WERI-Rb-1 (cell line): ENCODE results near the gene IL37.

Experiments used
- DNase-seq: peaks from one replicate; pipeline ENCODE4 v3.0.0-alpha.2; 2020
- H3K27ac ChIP-seq: fragments of 250-450 bp; sonication (Bioruptor Pico); 2 replicates; pipeline ENCODE4 v1.5.1; 2020; ENCODE audit warnings: mild to moderate bottlenecking, moderate library complexity
- H3K27me3 ChIP-seq: fragments of 250-450 bp; sonication (Bioruptor Pico); 2 replicates; pipeline ENCODE4 v1.5.1; 2021; ENCODE audit warnings: mild to moderate bottlenecking, low read depth, moderate library complexity; ENCODE audit not compliant: insufficient read depth, severe bottlenecking
- H3K36me3 ChIP-seq: fragments of 250-450 bp; sonication (Bioruptor Pico); 2 replicates; pipeline ENCODE4 v1.5.1; 2020; ENCODE audit warnings: mild to moderate bottlenecking, moderate library complexity
- H3K4me3 ChIP-seq: 2 replicates; pipeline ENCODE4 v1.5.1; 2011; ENCODE audit warnings: low read depth, mild to moderate bottlenecking, control low read depth, low read length
- H3K9me3 ChIP-seq: fragments of 250-450 bp; sonication (Bioruptor Pico); 2 replicates; pipeline ENCODE4 v1.5.1; 2021; ENCODE audit warnings: mild to moderate bottlenecking, moderate library complexity; ENCODE audit not compliant: severe bottlenecking
- TF ChIP-seq, protein P1 (sequence below): IDR thresholded peaks from 2 replicates; pipeline ENCODE4 v1.5.1; 2011; ENCODE audit warnings: low read depth, mild to moderate bottlenecking, control low read depth, inconsistent platforms, low read length

IL37 gene

DNA sequence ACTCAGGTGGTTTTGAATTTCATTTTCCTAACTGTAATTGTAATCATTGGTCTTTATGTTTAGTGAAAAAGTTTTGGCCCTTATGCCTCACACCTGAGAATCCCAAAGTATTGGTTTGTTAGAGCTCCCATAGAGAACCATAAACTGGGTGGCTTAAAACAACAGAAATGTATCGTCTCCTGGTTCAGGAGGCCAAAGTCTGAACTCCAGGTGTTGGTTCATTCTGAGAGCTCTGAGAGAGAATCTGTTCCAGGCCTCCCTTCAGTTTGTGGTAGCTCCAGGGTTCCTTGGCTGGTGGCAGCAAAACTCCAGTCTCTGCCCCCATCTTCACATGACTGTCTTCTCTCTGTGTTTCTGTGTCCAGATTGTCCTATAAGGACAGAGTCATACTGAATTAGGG lies 11.0 kb downstream of the IL37 start:
- no peaks in the 10 kb centered on the region for H3K27me3 ChIP-seq
- H3K9me3 ChIP-seq, result peaks cover 2% of the 10 kb centered on the region
- TF ChIP-seq, protein P1, sequence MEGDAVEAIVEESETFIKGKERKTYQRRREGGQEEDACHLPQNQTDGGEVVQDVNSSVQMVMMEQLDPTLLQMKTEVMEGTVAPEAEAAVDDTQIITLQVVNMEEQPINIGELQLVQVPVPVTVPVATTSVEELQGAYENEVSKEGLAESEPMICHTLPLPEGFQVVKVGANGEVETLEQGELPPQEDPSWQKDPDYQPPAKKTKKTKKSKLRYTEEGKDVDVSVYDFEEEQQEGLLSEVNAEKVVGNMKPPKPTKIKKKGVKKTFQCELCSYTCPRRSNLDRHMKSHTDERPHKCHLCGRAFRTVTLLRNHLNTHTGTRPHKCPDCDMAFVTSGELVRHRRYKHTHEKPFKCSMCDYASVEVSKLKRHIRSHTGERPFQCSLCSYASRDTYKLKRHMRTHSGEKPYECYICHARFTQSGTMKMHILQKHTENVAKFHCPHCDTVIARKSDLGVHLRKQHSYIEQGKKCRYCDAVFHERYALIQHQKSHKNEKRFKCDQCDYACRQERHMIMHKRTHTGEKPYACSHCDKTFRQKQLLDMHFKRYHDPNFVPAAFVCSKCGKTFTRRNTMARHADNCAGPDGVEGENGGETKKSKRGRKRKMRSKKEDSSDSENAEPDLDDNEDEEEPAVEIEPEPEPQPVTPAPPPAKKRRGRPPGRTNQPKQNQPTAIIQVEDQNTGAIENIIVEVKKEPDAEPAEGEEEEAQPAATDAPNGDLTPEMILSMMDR, result no peak
- no peak overlapping the region for H3K27ac ChIP-seq
- H3K4me3 ChIP-seq, result no peak overlapping the region
- DNase-seq, result no peak
- no peaks in the 10 kb centered on the region for H3K36me3 ChIP-seq

DNA sequence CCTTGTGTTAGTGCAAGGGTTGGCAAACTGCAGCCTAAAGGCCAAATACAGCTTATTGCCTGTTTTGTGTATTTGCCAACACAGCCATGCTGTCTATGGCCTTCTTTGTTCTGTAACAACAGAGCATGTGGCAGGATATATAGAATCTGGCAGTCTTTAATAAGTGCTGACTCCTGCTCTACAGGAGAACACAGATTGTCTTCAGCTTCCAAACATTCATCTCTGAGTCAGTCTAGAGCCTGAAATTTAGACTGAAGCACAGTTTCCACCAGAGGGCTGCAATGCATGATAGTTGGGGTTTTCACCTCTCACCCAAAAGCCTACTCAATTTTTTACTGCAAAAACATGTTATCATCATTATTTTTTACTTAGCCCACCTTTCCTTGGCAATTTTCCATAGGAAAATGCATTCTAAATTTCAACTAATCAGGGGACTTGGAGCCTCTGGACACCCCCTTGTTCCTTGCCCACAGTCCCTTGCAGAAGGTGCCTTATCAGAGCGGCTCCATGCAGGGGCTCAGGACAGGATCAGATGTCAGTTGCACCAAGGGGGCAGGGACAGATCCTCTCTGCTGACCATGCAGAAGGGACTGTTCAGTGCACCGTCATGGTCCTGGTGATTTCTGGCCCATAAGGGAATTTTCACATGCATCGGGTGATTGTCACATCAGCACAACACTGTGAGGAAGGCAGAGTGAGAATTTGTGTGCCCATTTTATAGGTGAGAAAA lies 12.4 kb downstream of the IL37 start:
- TF ChIP-seq, protein P1, result no peak
- Histone ChIP-seq H3K36me3 (no peaks in the 10 kb centered on the region), H3K27ac (no peak overlapping the region), H3K27me3 (no peaks in the 10 kb centered on the region), H3K9me3 (peaks cover 2% of the 10 kb centered on the region), H3K4me3 (no peak overlapping the region)
- no peak for DNase-seq

DNA sequence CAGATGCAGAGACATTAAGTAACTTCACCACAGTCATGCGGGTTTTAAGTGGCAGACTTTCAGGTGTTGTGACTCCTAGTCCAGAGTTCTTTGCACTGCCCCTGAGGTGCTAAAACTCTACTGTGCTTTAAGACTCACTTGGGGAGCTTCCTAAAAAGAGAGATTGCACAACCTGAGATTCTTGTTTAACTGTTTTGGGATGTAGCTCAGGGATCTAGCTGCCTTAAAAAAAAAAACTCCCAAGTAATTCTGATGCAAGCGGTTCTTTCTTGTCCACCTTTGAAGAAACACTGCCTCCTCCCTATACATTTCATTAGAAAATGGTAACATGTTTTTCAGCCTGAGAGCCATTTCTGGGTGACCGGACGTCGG lies 13.0 kb downstream of the IL37 start:
- no peak overlapping the region for H3K4me3 ChIP-seq
- peaks cover 2% of the 10 kb centered on the region for H3K9me3 ChIP-seq
- no peak for DNase-seq
- no peaks in the 10 kb centered on the region for H3K36me3 ChIP-seq
- TF ChIP-seq, protein P1, result no peak
- no peaks in the 10 kb centered on the region for H3K27me3 ChIP-seq
- H3K27ac ChIP-seq, result no peak overlapping the region

DNA sequence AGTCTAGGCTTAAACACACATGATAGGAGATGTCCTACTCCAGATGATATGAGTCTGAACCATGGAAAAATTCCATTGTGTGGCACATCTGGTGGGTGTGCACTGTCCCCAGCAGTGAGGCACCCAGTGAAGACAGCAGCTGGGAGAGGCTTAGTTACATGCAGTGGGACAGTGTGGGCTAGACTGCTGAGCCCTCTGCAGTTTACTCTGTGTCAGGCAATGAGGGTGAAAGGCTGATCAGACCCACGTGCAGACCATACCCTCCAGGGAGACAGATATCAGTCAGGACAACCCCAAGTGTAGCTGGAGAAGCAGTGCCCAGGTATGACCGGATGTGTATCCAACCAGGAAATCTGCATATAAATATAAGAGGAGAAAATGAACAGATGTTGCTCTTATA lies 13.4 kb downstream of the IL37 start:
- no peak overlapping the region for H3K27ac ChIP-seq
- H3K9me3 ChIP-seq, result peaks cover 2% of the 10 kb centered on the region
- no peak for DNase-seq
- no peaks in the 10 kb centered on the region for H3K27me3 ChIP-seq
- TF ChIP-seq, protein P1, result no peak
- no peaks in the 10 kb centered on the region for H3K36me3 ChIP-seq
- no peak overlapping the region for H3K4me3 ChIP-seq

DNA sequence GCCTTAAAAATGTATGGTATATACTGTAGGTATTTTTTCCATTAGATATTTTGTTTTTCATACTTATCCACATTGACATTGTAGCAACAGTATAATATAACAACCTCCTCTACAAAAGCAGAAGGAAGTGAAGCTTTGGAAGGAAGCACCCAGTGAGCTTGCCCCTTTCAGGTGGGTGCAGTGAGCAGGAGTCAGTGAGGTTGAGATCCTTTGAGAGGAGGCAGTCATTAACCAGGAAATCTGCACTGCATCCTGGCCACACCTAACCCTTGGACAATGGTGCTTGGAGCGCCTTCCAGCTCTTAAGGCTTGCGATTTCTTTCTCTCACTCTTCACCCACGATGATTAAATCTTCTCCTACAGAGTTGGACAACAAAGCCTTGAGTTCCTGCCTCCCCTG lies 13.9 kb downstream of the IL37 start:
- no peaks in the 10 kb centered on the region for H3K27me3 ChIP-seq
- no peak overlapping the region for H3K4me3 ChIP-seq
- DNase-seq, result no peak
- H3K36me3 ChIP-seq, result no peaks in the 10 kb centered on the region
- H3K27ac ChIP-seq, result no peak overlapping the region
- no peaks in the 10 kb centered on the region for H3K9me3 ChIP-seq
- TF ChIP-seq, protein P1, result no peak

DNA sequence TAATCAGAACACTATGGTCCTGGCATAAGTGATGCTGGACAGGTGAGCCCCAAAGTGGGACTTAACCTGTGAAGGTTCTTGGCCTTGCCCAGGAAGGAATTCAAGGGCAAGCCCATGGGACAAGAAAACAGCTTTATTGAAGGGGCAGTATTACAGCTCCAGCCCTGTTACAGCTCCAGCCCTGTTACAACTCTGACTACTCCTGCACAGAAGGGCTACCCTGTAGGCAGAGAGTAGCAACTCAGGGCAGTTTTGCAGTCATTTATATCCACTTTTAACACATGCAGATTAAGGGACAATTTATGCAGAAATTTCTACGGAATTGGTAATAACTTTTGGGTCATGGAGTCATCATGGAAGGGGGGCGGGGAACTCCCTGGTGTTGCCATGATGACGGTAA lies 15.7 kb downstream of the IL37 start:
- Histone ChIP-seq H3K36me3 (no peaks in the 10 kb centered on the region), H3K4me3 (no peak overlapping the region), H3K9me3 (no peaks in the 10 kb centered on the region), H3K27me3 (no peaks in the 10 kb centered on the region), H3K27ac (no peak overlapping the region)
- TF ChIP-seq, protein P1, result no peak
- no peak for DNase-seq
